ENCODE results near the gene FLG.
"Not testable (repeated sequence)": the region's sequence is repeated elsewhere in the genome, so short reads cannot be mapped to it uniquely, and the experiment has no call there.

Gene FLG

DNA sequence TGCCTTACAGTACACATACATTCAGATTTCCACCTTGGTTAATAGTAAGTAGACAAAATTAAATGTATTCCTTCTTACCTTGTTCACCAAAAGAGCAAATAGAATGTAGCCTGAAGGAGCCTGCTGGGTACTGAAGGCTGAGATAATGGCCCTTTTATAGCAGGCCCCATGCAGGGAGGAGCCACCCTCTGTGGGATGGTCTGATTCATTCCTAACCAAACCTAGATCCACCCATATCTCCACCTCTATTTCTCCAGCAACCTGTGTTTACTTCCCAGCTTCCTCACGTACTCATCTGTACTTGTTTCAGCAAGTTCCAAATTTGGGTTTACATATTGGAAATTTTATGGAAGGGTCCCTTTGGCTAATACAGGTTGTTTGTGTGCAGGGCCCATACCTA lies at the start of gene FLG:
TSS of gene FLG (minus strand) at position 129 of the 400 bp plus-strand sequence. CDS start 9,783 bp downstream, outside the sequence.
- DNase-seq (ENCODE audit: low spot score), result no peak

DNA sequence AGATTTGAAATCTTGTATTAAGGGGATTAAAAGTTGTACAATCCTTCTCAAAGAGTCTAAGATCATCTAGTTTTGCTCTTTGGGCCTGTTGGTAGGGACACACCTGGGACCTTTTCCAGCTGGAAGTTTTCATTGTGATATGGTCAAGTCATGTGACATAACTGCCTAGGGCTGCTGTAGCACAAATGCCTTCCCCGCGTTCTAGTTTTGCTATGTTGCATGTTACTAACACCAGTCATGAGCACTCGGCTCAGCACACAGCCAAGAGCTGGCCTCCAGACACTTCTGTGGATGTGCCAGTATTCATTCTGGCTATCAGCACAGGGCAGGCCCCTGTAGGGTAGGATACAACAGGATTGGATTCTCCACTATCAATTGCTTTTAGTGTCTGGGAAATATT lies 49.4 kb upstream of the FLG start:
- no peak for DNase-seq (ENCODE audit: low spot score)

DNA sequence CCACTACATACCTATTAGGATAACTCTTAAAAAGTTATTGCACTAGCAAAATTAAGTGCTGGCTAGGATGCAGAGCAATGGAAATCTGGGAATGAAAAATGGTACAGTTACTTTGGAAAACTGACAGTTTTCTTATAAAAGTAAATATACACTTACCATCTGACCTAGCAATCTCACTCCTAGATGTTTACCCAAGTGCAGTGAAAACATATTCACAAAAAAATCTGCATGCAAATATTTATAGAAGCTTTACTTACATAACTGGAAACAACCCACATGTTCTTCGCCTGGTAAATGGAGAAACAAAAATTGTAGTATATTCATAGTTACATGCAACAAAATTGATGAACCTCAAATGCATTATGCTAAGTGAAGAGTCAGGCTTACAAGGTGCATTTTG lies 47.6 kb upstream of the FLG start:
- DNase-seq (ENCODE audit: low spot score), result no peak

DNA sequence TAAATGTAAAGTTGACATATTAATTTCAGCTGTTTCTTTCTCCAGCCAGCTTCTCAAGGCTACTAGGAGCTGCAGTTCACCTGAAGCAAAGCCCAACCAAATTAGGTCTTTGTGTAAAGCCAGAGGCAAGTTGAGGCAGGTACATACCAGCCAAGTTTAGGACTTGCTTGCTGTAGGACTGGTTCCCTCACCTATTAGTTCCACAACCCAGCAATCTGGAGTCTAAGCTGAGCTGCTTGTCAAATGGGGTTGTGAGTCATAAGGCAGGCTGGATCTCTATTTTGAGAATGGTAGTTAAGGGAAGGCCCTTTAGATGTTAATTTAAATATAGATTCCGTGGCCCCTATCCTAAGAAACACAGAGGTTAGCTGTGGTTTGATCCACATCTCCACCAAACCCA lies 42.4 kb upstream of the FLG start:
- DNase-seq (ENCODE audit: low spot score), result no peak

DNA sequence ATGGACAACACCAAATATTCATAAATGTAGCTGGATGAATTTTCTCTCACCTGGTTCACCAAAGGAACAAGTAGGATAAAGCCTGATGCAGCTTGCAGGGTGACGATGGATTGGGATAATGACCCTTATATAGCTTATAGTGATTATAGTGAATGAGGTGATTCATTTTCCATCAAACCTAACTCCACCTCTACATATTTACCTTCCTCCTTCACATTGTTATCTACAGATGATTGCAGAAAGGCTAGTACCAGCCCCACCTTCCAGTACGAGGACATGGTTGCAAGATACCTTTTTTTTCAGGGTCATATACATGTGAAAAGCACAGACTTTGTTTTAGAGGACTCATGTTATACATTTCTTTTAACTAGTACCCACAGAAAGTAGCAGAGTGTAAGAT lies 34.9 kb upstream of the FLG start, which contains the start of gene FLG2:
TSS of gene FLG2 (minus strand) at position 101 of the 400 bp plus-strand sequence. CDS start 1,122 bp downstream, outside the sequence.
- DNase-seq (ENCODE audit: low spot score), result no peak

DNA sequence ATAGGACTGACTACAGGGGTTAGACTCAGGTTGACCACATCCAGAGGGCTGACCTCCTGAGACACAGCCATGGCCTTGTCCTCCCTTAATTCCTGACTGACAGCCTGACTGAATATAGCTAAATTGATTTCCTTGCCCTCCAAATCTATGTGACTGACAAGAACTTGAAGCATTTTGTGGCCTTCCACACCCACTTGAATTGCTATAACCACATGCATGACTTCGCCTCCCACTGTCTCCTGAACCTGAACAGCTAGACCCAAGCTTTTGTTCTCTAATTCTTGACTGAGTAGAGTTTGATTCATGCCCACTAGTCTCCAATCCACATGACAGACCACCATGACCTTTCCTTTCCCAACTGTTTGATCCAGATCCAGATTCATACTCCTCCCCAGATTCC lies 31.7 kb upstream of the FLG start:
- no peak for DNase-seq (ENCODE audit: low spot score)

DNA sequence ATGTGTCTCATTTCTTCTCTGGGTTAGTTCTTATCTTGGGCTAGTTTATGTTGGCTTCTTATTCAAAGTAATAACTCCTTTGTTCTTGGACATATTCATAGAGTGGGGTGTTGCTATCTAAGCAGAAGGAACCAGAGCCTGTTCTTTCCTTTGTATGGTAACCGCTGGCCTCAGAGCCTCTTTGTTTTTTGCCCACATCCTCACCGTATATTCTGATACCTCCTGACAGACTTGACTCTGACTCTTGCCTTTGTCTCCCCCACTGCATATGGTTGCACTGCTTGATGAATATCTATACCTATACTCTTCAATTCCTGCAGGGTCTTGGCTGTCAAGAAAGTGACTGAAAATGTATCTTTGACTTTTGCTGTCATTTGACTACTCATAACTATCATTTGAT lies 24.6 kb upstream of the FLG start:
- no peak for DNase-seq (ENCODE audit: low spot score)

DNA sequence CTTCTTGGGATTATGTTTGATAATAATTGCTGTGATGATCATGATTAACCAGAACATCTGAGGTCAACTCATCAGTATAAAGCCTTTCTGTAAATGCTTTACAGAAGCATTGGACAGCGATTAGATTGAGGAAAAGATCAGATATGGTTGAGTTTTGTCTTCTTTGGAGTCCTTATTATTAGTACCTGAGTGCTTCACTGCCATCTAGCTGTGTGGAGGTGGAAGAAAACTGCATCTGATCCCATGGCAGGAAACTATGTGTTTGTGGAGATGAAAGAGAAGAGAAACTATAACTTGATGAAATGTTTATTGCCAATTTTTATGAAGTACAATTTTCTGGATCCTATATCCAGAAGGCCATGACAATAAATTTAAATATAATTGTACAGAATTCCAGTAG lies 23.4 kb upstream of the FLG start:
- no peak for DNase-seq (ENCODE audit: low spot score)

DNA sequence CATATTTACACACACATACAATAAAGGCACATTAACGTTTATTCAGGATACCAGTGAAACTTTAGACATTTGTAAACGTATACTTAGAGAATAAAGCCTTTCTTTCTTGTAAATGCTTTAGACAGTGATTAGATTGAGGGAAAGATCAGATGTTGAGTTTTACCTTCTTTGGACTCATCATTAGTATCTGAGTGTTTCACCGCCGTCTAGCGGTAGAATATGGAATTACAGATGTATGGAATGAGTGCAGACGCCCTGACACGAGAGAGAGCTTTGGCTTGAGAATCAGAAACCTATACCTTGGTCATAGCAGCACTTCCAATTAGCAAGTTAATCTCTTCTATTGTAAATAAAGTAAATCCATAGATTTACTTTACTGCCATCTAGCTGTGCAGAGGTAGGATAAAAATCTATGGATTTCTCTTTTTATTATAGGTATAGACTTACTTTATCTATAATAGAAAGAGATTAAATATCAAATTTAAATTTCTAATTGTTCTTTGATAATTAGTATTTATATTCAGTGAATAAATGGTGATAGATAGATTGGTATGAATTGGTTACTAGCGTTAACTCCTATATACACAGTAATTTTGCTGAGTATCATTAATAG lies 22.2 kb upstream of the FLG start:
- peak; percentile 49 for DNase-seq (ENCODE audit: low spot score)

DNA sequence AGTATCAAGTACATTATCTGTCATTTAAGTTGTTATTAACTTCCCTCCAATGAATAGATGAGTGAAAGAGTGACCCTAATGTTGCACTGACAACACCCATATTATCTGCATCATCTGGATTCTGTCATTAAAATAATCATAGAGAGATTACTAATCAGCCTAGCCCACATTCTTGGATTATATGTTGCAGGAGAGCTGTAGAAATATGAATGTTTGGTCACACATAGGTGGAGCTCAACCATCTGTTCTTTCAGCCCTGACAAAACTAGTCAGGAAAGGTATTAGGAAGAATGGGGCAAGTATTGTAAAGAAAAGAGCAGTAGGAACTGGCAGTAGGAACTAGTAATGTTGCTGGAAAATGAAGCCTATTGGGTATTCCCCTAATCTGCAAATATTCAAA lies 19.4 kb upstream of the FLG start:
- DNase-seq (ENCODE audit: low spot score), result no peak

DNA sequence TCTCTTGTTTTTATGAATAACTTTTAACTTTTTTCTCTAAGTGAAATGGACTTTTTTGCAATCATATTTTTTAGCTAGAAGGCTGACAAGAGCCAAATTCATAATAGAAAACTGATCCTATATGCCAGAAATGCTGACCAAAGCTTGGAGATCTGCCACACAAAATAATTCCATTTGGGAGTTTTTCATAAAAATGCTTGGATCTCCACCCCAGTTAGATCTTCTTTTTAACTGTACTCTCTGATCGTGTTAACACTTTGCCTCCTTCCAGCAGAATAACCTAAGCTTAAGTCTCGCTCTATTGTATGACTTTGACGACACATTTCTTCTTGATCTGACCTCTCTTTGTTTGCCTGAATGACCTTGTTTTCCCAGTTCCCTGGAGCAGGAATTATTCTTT lies 18.0 kb upstream of the FLG start:
- DNase-seq (ENCODE audit: low spot score), result no peak

DNA sequence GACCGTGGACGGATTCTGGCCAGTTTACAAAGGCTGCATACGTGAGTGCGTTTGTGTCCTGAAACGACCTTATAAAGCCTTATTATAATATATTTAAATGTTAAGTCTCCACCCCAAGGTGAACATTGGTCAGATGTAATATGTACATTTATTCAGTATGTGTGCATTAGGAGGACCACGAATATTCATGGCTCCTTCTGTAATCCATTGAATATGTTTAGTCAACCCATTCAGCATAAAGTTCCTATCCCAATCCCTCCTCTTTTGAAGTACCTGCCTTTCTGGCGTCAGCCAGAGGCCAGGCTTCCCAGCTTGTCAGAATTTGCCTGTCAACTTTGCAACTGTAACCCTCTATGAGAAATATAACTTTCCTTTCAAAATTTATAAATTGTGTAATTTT lies 10.4 kb upstream of the FLG start:
- no peak for DNase-seq (ENCODE audit: low spot score)

DNA sequence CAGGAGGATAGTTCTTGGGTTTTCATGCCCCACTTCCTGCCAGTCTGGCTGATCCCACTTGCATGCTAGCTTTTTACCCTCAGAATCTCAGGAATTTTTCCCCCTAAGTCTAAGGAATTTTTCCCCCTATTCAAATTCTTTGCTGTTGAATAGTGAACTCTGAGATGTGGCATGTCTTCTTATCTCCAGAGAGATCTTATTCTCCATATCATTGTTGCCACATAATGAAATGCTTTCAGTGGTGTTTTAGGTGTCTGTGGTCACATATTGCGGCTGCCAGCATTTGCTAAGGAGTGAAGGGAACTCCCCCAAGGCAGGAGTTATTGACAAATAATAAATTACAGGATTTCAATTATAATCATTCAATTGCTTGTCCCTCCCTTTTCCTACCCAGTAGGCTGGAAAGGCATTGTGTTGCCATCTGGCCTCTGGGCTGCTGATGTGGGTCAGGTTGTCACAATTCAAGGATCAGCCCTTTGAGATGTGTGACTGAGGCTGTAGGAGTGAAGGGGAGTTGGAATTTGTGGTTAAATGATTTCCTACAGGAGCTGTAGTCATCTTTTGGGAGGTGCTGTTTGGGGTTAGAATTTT lies 3.9 kb upstream of the FLG start:
- no peak for DNase-seq (ENCODE audit: low spot score)

DNA sequence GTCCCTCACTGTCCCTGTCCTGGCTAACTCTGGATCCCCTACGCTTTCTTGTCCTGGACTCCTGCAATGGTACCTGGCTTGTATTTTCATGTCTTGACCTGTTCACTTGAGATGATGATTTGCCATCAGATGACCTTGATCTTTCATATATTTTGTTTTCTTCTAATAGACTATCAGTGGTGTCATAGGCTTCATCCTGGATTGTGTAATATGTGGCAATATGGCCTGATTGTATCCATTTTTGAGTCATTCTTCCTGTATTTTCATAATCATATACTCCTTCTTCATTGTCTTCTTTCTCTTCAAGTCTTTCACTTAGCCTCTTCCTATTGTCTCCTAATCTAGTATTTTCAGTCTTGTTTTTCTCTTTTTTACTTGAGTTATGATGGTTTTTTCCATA lies 11.1 kb downstream of the FLG start:
- DNase-seq (ENCODE audit: low spot score), result no peak

DNA sequence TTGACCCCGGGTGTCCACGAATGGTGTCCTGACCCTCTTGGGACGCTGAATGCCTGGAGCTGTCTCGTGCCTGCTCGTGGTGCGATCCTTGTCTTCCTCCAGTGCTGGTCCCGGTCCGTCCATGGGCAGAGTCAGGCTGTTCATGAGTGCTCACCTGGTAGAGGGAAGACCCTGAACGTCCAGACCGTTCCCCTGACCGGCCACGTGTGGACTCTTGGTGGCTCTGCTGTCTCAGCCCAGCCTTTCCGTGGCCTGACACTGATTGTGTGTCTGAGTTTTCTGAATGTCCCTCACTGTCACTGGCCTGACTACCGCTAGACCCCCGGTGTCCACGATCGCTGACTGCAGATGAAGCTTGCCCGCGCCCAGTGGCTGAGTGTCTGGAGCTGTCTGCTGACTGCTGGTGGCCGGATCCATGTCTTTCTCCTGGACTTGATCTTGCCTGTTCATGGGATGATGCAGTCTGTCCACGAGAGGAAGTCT lies 11.7 kb downstream of the FLG start:
- DNase-seq (ENCODE audit: low spot score), result no peak

DNA sequence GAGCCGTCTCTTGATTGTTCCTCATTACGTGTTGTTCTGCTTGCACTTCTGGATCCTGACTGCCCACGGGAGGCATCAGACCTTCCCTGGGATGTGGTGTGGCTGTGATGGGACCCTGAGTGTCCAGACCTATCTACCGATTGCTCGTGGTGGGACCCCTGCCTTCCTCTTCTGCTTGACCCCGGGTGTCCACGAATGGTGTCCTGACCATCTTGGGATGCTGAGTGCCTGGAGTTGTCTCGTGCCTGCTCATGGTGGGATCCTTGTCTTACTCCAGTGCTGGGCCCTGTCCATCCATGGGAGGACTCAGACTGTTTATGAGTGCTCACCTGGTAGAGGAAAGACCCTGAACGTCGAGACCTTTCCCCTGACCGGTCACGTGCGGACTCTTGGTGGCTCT lies 12.9 kb downstream of the FLG start:
- not testable (repeated sequence) for DNase-seq (ENCODE audit: low spot score)

DNA sequence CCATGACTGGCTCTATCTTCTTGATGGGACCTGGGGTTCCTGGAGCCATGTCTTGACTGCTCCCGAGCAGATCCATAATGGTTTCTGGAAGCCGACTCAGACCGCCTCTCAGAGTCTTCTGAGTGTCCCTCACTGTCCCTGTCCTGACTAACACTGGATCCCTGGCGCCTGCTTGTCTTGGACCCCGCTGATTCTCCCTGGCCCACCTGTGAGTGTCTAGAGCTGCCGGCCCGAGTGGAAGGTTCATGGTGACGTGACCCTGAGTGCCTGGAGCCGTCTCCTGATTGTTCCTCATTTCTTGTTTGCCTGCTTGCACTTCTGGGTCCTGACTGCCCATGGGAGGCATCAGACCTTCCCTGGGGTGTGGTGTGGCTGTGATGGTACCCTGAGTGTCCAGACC lies 15.1 kb downstream of the FLG start:
- no peak for DNase-seq (ENCODE audit: low spot score)

DNA sequence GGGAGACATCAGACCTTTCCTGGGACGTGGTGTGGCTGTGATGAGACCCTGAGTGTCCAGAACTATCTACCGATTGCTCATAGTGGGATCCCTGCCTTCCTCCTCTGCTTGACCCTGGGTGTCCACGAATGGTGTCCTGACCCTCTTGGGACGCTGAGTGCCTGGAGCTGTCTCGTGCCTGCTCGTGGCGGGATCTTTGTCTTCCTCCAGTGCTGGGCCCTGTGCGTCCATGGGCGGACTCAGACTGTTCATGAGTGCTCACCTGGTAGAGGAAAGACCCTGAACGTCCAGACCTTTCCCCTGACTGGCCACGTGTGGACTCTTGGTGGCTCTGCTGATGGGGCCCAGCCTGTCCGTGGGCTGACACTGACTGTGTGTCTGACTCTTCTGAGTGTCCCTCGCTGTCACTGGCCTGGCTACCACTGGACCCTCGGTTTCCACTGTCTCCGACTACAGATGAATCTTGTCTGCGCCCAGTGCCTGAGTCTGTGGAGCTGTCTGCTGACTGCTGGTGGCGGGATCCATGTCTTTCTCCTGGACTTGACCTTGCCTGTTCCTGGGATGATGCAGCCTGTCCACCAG lies 15.6 kb downstream of the FLG start:
- DNase-seq (ENCODE audit: low spot score), result not testable (repeated sequence)

DNA sequence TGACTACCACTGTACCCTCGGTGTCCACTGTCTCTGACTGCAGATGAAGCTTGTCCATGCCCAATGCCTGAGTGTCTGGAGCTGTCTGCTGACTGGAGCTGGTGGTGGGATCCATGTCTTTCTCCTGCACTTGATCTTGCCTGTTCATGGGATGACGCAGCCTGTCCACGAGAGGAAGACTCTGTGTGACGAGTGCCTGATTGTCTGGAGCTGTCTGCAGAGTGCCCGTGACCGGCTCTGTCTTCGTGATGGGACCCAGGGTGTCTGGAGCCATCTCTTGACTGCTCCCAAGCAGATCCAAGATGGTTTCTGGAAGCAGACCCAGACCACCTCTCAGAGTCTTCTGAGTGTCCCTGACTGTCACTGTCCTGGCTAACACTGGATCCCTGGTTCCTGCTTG lies 16.3 kb downstream of the FLG start:
- DNase-seq (ENCODE audit: low spot score), result not testable (repeated sequence)

DNA sequence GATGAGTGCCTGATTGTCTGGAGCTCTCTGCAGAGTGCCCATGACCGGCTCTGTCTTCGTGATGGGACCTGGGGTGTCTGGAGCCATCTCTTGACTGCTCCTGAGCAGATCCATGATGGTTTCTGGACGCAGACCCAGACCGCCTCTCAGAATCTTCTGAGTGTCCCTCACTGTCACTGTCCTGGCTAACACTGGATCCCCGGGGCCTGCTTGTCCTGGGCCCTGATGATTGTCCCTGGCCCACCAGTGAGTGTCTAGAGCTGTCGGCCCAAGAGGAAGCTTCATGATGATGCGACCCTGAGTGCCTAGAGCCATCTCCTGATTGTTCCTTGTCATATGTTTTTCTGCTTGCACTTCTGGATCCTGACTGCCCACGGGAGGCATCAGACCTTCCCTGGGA lies 17.1 kb downstream of the FLG start:
- DNase-seq (ENCODE audit: low spot score), result not testable (repeated sequence)

DNA sequence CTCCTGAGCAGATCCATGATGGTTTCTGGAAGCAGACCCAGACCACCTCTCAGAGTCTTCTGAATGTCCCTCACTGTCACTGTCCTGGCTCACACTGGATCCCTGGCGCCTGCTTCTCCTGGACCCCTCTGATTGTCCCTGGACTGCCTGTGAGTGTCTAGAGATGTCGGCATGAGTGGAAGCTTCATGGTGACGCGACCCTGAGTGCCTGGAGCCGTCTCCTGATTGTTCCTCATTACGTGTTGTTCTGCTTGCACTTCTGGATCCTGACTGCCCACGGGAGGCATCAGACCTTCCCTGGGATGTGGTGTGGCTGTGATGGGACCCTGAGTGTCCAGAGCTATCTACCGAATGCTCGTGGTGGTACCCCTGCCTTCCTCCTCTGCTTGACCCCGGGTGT lies 18.9 kb downstream of the FLG start:
- DNase-seq (ENCODE audit: low spot score), result not testable (repeated sequence)

DNA sequence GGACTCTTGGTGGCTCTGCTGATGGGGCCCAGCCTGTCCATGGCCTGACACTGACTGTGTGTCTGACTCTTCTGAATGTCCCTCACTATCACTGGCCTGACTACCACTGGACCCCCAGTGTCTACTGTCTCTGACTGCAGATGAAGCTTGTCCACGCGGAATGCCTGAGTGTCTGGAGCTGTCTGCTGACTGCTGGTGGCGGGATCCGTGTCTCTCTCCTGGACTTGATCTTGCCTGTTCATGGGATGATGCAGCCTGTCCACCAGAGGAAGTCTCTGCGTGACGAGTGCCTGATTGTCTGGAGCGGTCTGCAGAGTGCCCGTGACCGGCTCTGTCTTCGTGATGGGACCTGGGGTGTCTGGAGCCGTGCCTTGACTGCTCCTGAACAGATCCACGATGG lies 20.3 kb downstream of the FLG start:
- DNase-seq (ENCODE audit: low spot score), result not testable (repeated sequence)

DNA sequence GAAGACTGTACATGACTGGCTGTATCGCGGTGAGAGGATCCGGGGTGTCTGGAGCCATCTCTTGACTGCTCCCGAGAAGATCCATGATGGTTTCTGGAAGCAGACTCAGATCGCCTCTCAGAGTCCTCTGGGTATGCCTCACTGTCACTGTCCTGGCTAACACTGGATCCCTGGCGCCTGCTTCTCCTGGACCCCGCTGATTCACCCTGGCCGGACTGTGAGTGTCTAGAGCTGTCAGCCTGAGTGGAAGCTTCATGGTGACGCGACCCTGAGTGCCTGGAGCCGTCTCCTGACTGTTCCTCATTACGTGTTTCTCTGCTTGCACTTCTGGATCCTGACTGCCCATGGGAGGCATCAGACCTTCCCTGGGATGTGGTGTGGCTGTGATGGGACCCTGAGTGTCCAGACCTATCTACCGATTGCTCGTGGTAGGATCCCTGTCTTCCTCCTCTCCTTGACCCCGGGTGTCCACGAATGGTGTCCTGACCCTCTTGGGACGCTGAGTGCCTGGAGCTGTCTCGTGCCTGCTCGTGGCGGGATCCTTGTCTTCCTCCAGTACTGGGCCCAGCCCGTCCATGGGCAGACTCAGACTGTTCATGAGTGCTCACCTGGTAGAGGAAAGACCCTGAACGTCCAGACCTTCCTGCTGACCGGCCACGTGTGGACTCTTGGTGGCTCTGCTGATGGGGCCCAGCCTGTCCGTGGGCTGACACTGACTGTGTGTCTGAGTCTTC lies 21.7 kb downstream of the FLG start:
- DNase-seq (ENCODE audit: low spot score), result not testable (repeated sequence)

Data from kidney capillary endothelial cell (primary cell).